ENCODE measurements around the gene SPATA46. TPM values are rescaled to one million over a fixed set of nuclear protein-coding genes. Genes with fewer than 3 reads are reported as not detected.

SPATA46 gene
- total RNA-seq, 1 experiment from 2014 or later: not detected

- intact Hi-C loops (cut with micrococcal nuclease; ENCODE audit: unreplicated experiment): no loop called here
- H3K27ac Mint-ChIP-seq (ENCODE audit: unreplicated experiment): no peak overlapping the region
- CTCF ChIA-PET: interaction anchor here (0.6 to 2.4 kb wide), 3 partner anchors 11 to 91 kb away, joined by 5 to 13 read pairs (median 5); partner anchors contain the start of gene C1orf226
- no peaks in the 10 kb centered on the region for H3K9me3 Mint-ChIP-seq (ENCODE audit: low read depth, unreplicated experiment)
- H3K36me3 Mint-ChIP-seq (ENCODE audit: insufficient read depth, unreplicated experiment): peaks cover 10% of the 10 kb centered on the region
- no peak for TF ChIP-seq CTCF (IDR thresholded peaks at IDR 0.05; ENCODE audit: unreplicated experiment)
- H3K4me1 Mint-ChIP-seq (ENCODE audit: low read depth, unreplicated experiment): peaks cover 31% of the 10 kb centered on the region
- DNase-seq: no peak
- H3K27me3 Mint-ChIP-seq (ENCODE audit: unreplicated experiment): no peaks in the 10 kb centered on the region
- no TSS peak for BruUV-seq (replicated peaks)
- H3K4me3 Mint-ChIP-seq (ENCODE audit: low read depth, unreplicated experiment): no peak overlapping the region
Observed at GRCh38 chr1:162370721-162371120, 5.9 kb downstream of the SPATA46 start.

DNA sequence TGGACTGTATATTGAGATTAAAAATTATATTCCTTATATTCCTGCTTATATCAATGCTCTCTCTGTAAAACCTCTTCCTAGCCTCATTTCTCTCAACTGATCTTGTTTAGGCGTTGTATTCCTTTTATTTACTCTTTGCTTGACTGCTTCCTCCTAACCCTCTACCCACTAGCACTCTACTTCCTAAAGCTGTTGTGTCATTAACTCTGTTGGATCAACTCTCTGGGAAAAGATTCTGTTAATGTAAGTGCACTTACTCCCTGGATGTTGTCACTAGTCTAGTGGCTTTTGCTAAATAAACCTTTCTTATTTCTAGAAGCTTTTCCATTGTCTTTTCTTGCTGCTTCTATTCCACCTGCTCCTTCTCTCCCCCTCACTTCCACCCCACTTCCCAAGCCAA lies 6.5 kb downstream of the SPATA46 start:
- no peaks in the 10 kb centered on the region for H3K9me3 Mint-ChIP-seq (ENCODE audit: low read depth, unreplicated experiment)
- no peak for DNase-seq
- H3K4me1 Mint-ChIP-seq (ENCODE audit: low read depth, unreplicated experiment): peaks cover 31% of the 10 kb centered on the region
- CTCF ChIA-PET: interaction anchor here (1.7 kb wide), 1 partner anchor 12 kb away, joined by 5 read pairs; no protein-coding TSS in a partner anchor
- H3K27me3 Mint-ChIP-seq (ENCODE audit: unreplicated experiment): no peaks in the 10 kb centered on the region
- intact Hi-C loops (cut with micrococcal nuclease; ENCODE audit: unreplicated experiment): no loop called here
- peaks cover 10% of the 10 kb centered on the region for H3K36me3 Mint-ChIP-seq (ENCODE audit: insufficient read depth, unreplicated experiment)
- no TSS peak for BruUV-seq (replicated peaks)
- H3K27ac Mint-ChIP-seq (ENCODE audit: unreplicated experiment): no peak overlapping the region
- no peak for TF ChIP-seq CTCF (IDR thresholded peaks at IDR 0.05; ENCODE audit: unreplicated experiment)
- no peak overlapping the region for H3K4me3 Mint-ChIP-seq (ENCODE audit: low read depth, unreplicated experiment)

- peaks cover 6% of the 10 kb centered on the region for H3K36me3 Mint-ChIP-seq (ENCODE audit: insufficient read depth, unreplicated experiment)
- TF ChIP-seq CTCF (IDR thresholded peaks at IDR 0.05; ENCODE audit: unreplicated experiment): no peak
- CTCF ChIA-PET: no interaction called here
- H3K27ac Mint-ChIP-seq (ENCODE audit: unreplicated experiment): no peak overlapping the region
- H3K9me3 Mint-ChIP-seq (ENCODE audit: low read depth, unreplicated experiment): no peaks in the 10 kb centered on the region
- no peak overlapping the region for H3K4me3 Mint-ChIP-seq (ENCODE audit: low read depth, unreplicated experiment)
- intact Hi-C loops (cut with micrococcal nuclease; ENCODE audit: unreplicated experiment): no loop called here
- H3K4me1 Mint-ChIP-seq (ENCODE audit: low read depth, unreplicated experiment): peaks cover 31% of the 10 kb centered on the region
- BruUV-seq (replicated peaks): no TSS peak
- H3K27me3 Mint-ChIP-seq (ENCODE audit: unreplicated experiment): no peaks in the 10 kb centered on the region
- no peak for DNase-seq
Observed at GRCh38 chr1:162369571-162369970, 7.1 kb downstream of the SPATA46 start.

DNA sequence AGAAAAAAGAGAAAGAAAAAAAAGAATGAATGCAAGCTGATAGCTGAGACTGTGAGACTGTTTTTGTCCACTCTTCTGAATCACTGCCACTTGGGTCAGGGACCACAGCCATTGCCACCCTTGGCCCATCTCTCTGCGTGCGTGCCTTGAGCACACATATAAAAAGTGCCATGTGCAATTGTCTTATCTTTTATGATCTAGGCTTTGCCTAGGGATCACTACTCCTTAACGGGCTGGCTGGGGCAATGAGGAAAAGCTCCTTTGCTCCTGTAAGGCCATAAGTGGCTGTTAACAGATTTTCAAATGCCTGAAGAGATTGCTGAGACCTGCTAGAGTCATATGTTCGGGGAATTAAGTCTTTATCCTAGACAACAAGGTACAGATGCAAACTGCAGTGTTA lies 8.2 kb downstream of the SPATA46 start:
- DNase-seq: no peak
- CTCF ChIA-PET: interaction anchor here (1.9 kb wide), 1 partner anchor 11 kb away, joined by 6 read pairs; no protein-coding TSS in a partner anchor

More for the DNA sequence above, 8.2 kb downstream of the SPATA46 start:
- H3K9me3 Mint-ChIP-seq (ENCODE audit: low read depth, unreplicated experiment): no peaks in the 10 kb centered on the region
- intact Hi-C loops (cut with micrococcal nuclease; ENCODE audit: unreplicated experiment): no loop called here
- peaks cover 4% of the 10 kb centered on the region for H3K36me3 Mint-ChIP-seq (ENCODE audit: insufficient read depth, unreplicated experiment)
- H3K4me1 Mint-ChIP-seq (ENCODE audit: low read depth, unreplicated experiment): peaks cover 20% of the 10 kb centered on the region
- no peak overlapping the region for H3K4me3 Mint-ChIP-seq (ENCODE audit: low read depth, unreplicated experiment)
- no TSS peak for BruUV-seq (replicated peaks)
- no peaks in the 10 kb centered on the region for H3K27me3 Mint-ChIP-seq (ENCODE audit: unreplicated experiment)
- no peak for TF ChIP-seq CTCF (IDR thresholded peaks at IDR 0.05; ENCODE audit: unreplicated experiment)
- H3K27ac Mint-ChIP-seq (ENCODE audit: unreplicated experiment): no peak overlapping the region
